Glutamatergic neuron (in vitro differentiated cells): ENCODE results near the gene HMX1. TPM values are rescaled to one million over a fixed set of nuclear protein-coding genes. Genes with fewer than 3 reads are reported as not detected.
A peak's percentile ranks its signal among the peaks of the same experiment; 100 is the strongest.

Source experiments
- DNase-seq: peaks from one replicate; pipeline ENCODE4 v3.0.0; 2022
- H3K27ac Mint-ChIP-seq: one replicate; pipeline ENCODE4 v1.8.0; 2020; ENCODE audit warnings: mild to moderate bottlenecking, mixed read lengths, inconsistent platforms; ENCODE audit not compliant: unreplicated experiment
- H3K27me3 Mint-ChIP-seq: one replicate; pipeline ENCODE4 v1.8.0; 2020; ENCODE audit warnings: mild to moderate bottlenecking, moderate library complexity, mixed read lengths, inconsistent platforms; ENCODE audit not compliant: unreplicated experiment
- H3K36me3 Mint-ChIP-seq: one replicate; pipeline ENCODE4 v1.8.0; 2020; ENCODE audit warnings: mild to moderate bottlenecking, mixed read lengths, inconsistent platforms; ENCODE audit not compliant: unreplicated experiment
- H3K4me1 Mint-ChIP-seq: one replicate; pipeline ENCODE4 v1.8.0; 2020; ENCODE audit warnings: mild to moderate bottlenecking, low read depth, mixed read lengths, inconsistent platforms; ENCODE audit not compliant: unreplicated experiment
- H3K4me3 Mint-ChIP-seq: one replicate; pipeline ENCODE4 v1.8.0; 2020; ENCODE audit warnings: mild to moderate bottlenecking, mixed read lengths, inconsistent platforms; ENCODE audit not compliant: unreplicated experiment
- H3K9me3 Mint-ChIP-seq: one replicate; pipeline ENCODE4 v1.8.0; 2020; ENCODE audit warnings: mild to moderate bottlenecking, moderate library complexity, mixed read lengths, inconsistent platforms; ENCODE audit not compliant: unreplicated experiment
- total RNA-seq: library from RNA; stranded (reverse); fragmentation: NEBNext Ultra II Directional; extraction: Animal tissue kit (Norgen Biotek cat#: 25700); gene quantifications from one replicate; pipeline ENCODE4 v1.2.1, GENCODE V29; 2021; ENCODE audit not compliant: unreplicated experiment
- TF ChIP-seq, protein P1 (sequence below): fragments of 200-600 bp; sonication (generic); IDR thresholded peaks from one replicate; pipeline ENCODE4 v1.5.0; 2021; ENCODE audit not compliant: partially characterized antibody, unreplicated experiment

HMX1 gene
- total RNA-seq, 1 donor from 2014 or later, result 1.7 TPM

DNA sequence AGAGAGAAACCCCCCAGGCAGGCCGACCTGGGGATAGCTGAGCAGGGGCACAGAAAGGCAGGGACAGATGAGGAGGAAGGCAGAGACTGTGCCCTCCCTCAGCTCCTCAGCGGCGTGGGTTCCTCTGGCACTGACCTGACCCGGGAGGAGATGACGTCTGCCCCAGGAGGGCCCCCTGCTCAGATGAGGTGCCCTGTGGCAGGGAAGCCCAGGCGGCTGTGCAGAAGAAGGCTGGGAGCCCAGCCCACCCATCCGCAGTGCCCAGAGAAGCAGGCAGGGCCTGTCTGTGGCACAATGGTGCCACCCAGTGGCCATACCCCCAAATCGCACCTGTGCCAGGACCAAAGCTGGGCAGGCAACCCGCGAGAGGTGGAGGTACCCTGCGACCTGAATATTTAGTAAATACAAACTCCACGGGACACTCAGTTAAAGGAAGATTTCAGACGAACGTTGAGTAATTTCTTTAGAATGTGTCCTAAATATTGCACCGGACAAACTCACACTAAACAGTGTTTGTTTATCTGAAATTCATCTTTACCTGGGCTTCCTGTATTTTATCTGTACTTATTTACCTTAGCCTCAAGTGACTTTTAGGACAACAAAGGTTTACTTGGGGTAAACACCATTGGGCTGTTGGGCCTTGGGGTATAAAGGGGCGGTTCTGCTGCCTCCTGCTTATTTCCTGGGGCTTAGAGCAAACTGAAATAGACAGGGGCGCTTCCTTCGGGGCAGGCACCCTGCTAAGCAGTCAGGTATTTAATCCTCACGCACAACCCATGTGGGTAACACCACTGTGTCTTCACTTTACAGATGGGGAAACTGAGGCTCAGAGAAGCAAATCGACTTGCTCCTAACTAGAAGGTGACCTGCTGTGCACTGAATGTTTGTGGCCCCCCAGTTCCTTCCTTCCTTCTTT lies 46.5 kb upstream of the HMX1 start:
- H3K9me3 Mint-ChIP-seq, result no peaks in the 10 kb centered on the region
- H3K4me3 Mint-ChIP-seq, result no peak overlapping the region
- TF ChIP-seq, protein P1, sequence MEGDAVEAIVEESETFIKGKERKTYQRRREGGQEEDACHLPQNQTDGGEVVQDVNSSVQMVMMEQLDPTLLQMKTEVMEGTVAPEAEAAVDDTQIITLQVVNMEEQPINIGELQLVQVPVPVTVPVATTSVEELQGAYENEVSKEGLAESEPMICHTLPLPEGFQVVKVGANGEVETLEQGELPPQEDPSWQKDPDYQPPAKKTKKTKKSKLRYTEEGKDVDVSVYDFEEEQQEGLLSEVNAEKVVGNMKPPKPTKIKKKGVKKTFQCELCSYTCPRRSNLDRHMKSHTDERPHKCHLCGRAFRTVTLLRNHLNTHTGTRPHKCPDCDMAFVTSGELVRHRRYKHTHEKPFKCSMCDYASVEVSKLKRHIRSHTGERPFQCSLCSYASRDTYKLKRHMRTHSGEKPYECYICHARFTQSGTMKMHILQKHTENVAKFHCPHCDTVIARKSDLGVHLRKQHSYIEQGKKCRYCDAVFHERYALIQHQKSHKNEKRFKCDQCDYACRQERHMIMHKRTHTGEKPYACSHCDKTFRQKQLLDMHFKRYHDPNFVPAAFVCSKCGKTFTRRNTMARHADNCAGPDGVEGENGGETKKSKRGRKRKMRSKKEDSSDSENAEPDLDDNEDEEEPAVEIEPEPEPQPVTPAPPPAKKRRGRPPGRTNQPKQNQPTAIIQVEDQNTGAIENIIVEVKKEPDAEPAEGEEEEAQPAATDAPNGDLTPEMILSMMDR, result peak; percentile 94
- no peaks in the 10 kb centered on the region for H3K4me1 Mint-ChIP-seq
- peak; percentile 93 for DNase-seq
- no peak overlapping the region for H3K27ac Mint-ChIP-seq
- H3K36me3 Mint-ChIP-seq, result peaks cover 3% of the 10 kb centered on the region
- H3K27me3 Mint-ChIP-seq, result peaks cover 10% of the 10 kb centered on the region

DNA sequence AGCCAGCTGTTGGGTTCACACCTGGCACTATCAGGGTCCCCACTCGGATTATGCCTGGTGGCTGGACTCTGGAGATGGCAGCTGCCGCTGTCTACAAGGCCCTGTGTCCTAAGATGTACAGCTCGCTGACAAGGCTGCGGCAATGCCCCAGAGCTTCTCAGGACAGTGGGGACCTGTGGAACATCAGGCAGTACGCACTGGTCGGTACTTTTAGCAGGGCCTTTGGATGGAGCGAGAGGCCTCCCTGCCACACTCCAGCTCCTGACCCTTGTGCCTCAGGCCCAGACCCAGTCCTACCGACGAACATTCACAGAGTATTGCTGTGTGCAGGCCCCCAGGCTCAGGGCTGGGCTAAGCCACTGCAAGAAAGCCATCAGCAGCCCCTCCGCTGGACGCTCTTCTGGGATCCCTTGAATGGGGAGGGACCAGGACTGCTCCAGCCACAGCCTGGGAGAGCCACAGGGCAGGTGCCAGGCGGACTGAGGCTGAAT lies 45.7 kb upstream of the HMX1 start:
- H3K36me3 Mint-ChIP-seq, result no peaks in the 10 kb centered on the region
- H3K4me1 Mint-ChIP-seq, result no peaks in the 10 kb centered on the region
- DNase-seq, result no peak
- no peaks in the 10 kb centered on the region for H3K9me3 Mint-ChIP-seq
- H3K27ac Mint-ChIP-seq, result no peak overlapping the region
- peaks cover 10% of the 10 kb centered on the region for H3K27me3 Mint-ChIP-seq
- H3K4me3 Mint-ChIP-seq, result no peak overlapping the region
- TF ChIP-seq, protein P1, result no peak

DNA sequence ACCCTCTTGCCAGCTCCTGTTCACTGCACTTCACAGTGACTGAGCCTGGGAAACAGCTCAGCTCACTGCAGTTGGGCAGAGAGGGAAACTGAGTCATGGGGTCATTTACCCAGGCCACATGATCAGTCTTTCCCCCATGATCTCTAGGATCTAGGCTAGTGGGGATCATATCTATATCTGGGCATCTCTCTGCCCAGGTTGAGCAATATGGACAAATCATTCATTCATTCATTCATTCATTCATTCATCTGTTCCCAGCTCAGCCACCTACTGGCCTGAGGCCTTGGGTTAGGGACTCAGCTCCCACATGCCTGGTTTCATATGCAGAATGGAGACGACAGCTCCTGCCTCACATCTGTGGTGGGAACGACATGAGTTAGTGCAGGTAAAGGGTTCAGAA lies 45.3 kb upstream of the HMX1 start:
- no peak overlapping the region for H3K4me3 Mint-ChIP-seq
- no peak for DNase-seq
- no peaks in the 10 kb centered on the region for H3K4me1 Mint-ChIP-seq
- TF ChIP-seq, protein P1, result no peak
- H3K27ac Mint-ChIP-seq, result no peak overlapping the region
- H3K36me3 Mint-ChIP-seq, result no peaks in the 10 kb centered on the region
- H3K27me3 Mint-ChIP-seq, result peaks cover 10% of the 10 kb centered on the region
- peaks cover 1% of the 10 kb centered on the region for H3K9me3 Mint-ChIP-seq

DNA sequence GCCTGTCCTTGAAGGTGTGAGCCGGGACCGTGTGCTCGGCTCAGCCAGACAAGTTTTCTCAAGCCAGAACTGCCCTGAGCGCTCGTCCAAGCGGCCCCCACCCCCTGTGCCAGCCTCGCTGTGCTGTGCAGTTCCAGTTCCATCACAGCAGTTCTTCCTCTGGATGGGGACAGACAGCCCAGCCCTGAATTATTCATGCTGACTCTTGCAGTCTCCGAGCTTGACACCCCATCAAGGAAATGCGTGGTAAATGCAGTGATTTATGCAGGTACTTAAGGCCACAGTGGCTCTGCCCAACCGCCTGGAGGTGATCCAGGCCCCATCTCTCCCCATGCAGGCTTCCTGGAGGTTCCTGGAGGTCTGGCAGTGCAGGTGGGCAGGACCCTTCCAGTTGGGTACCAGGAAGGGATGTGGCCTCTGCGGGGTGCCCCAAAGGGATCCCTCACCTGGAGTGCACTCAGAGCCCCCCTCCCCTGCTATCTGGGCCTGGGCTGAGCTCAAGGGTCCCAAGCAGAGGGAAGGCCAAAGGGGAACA lies 44.8 kb upstream of the HMX1 start:
- TF ChIP-seq, protein P1, result no peak
- Mint-ChIP-seq H3K36me3 (no peaks in the 10 kb centered on the region), H3K9me3 (peaks cover 1% of the 10 kb centered on the region), H3K27ac (no peak overlapping the region), H3K27me3 (peaks cover 10% of the 10 kb centered on the region), H3K4me3 (no peak overlapping the region), H3K4me1 (no peaks in the 10 kb centered on the region)
- DNase-seq, result no peak
